ENCODE results near the gene CDC26. TPM values are rescaled to one million over a fixed set of nuclear protein-coding genes. Genes with fewer than 3 reads are reported as not detected.
"Not testable (repeated sequence)": the region's sequence is repeated elsewhere in the genome, so short reads cannot be mapped to it uniquely, and the experiment has no call there.

The CDC26 gene
- total and polyA plus RNA-seq, 5 donors, result 29.0 to 50.0 (median 37.3) TPM

GRCh38 chr9:113309204-113309813 lies 33.9 kb upstream of the CDC26 start:
- H3K27me3 ChIP-seq (ENCODE audit: control insufficient read depth, insufficient read depth), result no peaks in the 10 kb centered on the region
- WGBS, result 6% methylated on average over 2 of the region's 2 CpGs
- no peak overlapping the region for H3K27ac ChIP-seq (ENCODE audit: low read length)
- ATAC-seq (peak in 1 of 2 donors; percentile 55), DNase-seq (no peak)
- no peaks in the 10 kb centered on the region for H3K4me1 ChIP-seq (ENCODE audit: control insufficient read depth, insufficient read depth, low read length)
- no peaks in the 10 kb centered on the region for H3K9me3 ChIP-seq (ENCODE audit: control insufficient read depth, low read length)
- intact Hi-C loops (cut with DNase I), result loop anchor here in 1 of 4 donors (5.0 kb wide), 1 partner anchor 98 kb away; no protein-coding TSS in a partner anchor
- no peak overlapping the region for H3K4me3 ChIP-seq (ENCODE audit: low read length)

GRCh38 chr9:113307396-113307975 lies 32.1 kb upstream of the CDC26 start:
- Histone ChIP-seq H3K4me3 (ENCODE audit: low read length) (no peak overlapping the region), H3K27me3 (ENCODE audit: control insufficient read depth, insufficient read depth) (no peaks in the 10 kb centered on the region), H3K4me1 (ENCODE audit: control insufficient read depth, insufficient read depth, low read length) (no peaks in the 10 kb centered on the region), H3K9me3 (ENCODE audit: control insufficient read depth, low read length) (no peaks in the 10 kb centered on the region), H3K27ac (ENCODE audit: low read length) (no peak overlapping the region)
- ATAC-seq, result no peak
- DNase-seq, result no peak
- intact Hi-C loops (cut with DNase I), result loop anchor here in 1 of 4 donors (5.0 kb wide), 1 partner anchor 100 kb away; no protein-coding TSS in a partner anchor
- 54% methylated on average over 8 of the region's 8 CpGs for WGBS

DNA sequence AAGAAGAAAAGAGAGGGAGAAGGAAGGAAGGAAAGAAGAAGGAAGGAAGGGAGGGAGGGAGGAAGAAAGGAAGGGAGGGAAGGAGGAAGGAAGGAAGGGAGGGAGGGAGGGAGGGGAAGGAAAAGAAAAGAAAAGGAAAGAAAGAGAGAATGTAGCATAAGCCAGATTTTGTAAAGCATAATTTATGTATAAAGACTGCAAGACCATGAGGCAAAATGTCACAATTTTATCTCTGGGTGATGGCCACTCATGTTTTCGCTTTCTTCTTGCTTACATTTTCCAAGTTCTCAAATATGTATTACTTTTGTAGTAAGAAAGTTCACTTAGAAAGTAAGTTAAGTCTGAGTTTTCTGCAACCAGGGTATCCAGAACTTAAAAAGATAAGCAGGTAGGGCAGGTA lies 31.2 kb upstream of the CDC26 start:
- Histone ChIP-seq H3K4me3 (ENCODE audit: low read length) (no peak overlapping the region), H3K9me3 (ENCODE audit: control insufficient read depth, low read length) (no peaks in the 10 kb centered on the region), H3K27ac (ENCODE audit: low read length) (no peak overlapping the region), H3K27me3 (ENCODE audit: control insufficient read depth, insufficient read depth) (no peaks in the 10 kb centered on the region), H3K4me1 (ENCODE audit: control insufficient read depth, insufficient read depth, low read length) (no peaks in the 10 kb centered on the region)
- no peak for ATAC-seq
- intact Hi-C loops (cut with DNase I), result loop anchor here in 1 of 4 donors (5.0 kb wide), 1 partner anchor 101 kb away; no protein-coding TSS in a partner anchor
- no peak for DNase-seq
- WGBS, result 79% methylated on average over 1 of the region's 1 CpG

DNA sequence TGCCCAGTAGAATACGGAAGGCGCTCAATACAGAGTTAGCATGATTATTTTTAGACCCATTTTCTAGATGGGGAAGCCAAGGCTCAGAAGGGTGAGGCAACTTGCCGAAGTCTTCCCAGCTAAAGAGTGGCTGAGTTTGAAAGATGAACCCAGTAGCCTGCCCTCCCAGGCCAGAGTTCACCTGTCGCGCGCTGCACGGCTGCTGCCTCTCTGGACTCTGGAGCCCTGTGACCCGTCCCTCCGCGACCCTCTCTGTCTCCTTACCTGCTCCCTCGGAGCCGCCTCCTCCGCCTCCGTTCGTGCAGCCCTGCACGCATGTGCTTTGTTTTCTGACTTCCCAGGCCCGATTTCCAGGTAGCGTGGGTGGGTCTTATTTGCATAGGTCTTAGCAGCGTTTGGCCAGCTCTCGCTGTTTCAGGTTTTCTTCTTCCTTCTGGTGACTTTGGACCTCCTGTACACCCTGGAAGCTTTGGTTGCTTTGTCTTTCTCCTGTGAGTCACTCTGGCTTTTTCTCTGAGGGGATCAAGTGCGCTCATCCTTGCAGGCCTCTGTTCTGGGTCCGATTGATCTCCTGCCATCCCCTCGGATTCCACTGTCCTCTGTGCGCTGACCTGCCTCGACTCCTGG lies 27.5 kb upstream of the CDC26 start, which contains the start of gene RNF183:
Gene RNF183 (minus strand): TSS at position 585 of the 627 bp plus-strand sequence. CDS start 5,192 bp downstream, outside the sequence.
- 81% methylated on average over 25 of the region's 25 CpGs for WGBS
- DNase-seq, result no peak
- no peaks in the 10 kb centered on the region for H3K9me3 ChIP-seq (ENCODE audit: control insufficient read depth, low read length)
- intact Hi-C loops (cut with DNase I), result no loop called here
- no peak within 1 kb of the TSS for H3K27ac ChIP-seq (ENCODE audit: low read length)
- H3K4me3 ChIP-seq (ENCODE audit: low read length), result no peak within 1 kb of the TSS
- H3K27me3 ChIP-seq (ENCODE audit: control insufficient read depth, insufficient read depth), result no peaks in the 10 kb centered on the region
- ATAC-seq, result no peak
- no peaks in the 10 kb centered on the region for H3K4me1 ChIP-seq (ENCODE audit: control insufficient read depth, insufficient read depth, low read length)

- Histone ChIP-seq H3K4me1 (ENCODE audit: control insufficient read depth, insufficient read depth, low read length) (no peaks in the 10 kb centered on the region), H3K27ac (ENCODE audit: low read length) (no peak overlapping the region), H3K27me3 (ENCODE audit: control insufficient read depth, insufficient read depth) (no peaks in the 10 kb centered on the region), H3K9me3 (ENCODE audit: control insufficient read depth, low read length) (no peaks in the 10 kb centered on the region), H3K4me3 (ENCODE audit: low read length) (no peak overlapping the region)
- no peak for DNase-seq
- no peak for ATAC-seq
- 89% methylated on average over 8 of the region's 8 CpGs for WGBS
- intact Hi-C loops (cut with DNase I), result no loop called here
These were observed 26.2 kb upstream of the CDC26 start for GRCh38 chr9:113301548-113301947.

DNA sequence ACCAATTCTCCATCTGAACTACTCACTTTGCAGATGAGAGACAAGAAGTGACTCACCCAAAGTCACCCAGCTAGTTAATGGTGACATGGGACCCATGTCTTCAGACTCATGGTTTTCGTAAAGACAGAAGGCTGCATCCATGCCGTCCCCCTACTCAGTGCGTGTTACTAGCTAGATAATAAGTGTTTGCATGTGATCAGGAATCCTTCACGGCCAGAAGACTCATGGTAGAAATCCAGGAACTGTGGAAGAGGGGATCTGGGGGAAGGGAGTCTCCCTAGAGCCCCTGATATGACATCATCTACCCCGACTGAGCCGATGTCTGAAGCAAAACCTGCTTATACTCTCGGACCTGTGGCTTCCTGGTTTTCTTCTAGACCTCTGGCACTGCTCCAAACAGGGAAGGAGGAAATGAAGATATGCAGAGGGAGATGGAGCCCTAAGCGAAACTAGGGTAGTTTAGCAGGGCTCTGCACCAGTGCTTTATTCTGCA lies 24.5 kb upstream of the CDC26 start:
- Histone ChIP-seq H3K27ac (ENCODE audit: low read length) (no peak overlapping the region), H3K4me3 (ENCODE audit: low read length) (no peak overlapping the region), H3K9me3 (ENCODE audit: control insufficient read depth, low read length) (no peaks in the 10 kb centered on the region), H3K27me3 (ENCODE audit: control insufficient read depth, insufficient read depth) (no peaks in the 10 kb centered on the region), H3K4me1 (ENCODE audit: control insufficient read depth, insufficient read depth, low read length) (no peaks in the 10 kb centered on the region)
- ATAC-seq (peak in 1 of 2 donors; percentile 39), DNase-seq (no peak)
- WGBS, result 25% methylated on average over 8 of the region's 8 CpGs
- intact Hi-C loops (cut with DNase I), result no loop called here

GRCh38 chr9:113298924-113299770 lies 23.8 kb upstream of the CDC26 start:
- intact Hi-C loops (cut with DNase I), result no loop called here
- WGBS, result 86% methylated on average over 15 of the region's 15 CpGs

DNA sequence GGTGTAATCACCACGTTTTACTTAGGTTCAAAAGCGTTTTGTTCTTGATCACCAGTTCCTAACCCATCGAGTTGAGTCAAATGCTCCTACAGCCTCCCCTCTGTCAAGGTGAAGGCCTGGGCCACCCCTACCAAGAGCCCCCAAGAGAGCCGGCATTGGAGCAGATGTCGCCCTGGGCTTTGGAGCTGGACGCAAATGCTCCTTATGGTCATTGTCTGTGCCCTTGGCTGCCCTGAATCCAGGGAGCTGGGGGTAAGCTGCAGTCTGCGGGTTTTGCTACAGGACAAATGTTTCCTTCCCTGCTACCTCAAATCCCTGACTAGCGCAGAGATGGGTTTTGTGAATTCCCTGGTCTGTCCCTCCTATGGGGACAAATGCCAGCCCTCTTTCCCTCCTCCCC lies 22.9 kb upstream of the CDC26 start:
- no peaks in the 10 kb centered on the region for H3K9me3 ChIP-seq (ENCODE audit: control insufficient read depth, low read length)
- no peak for DNase-seq
- WGBS, result 86% methylated on average over 8 of the region's 8 CpGs
- H3K27me3 ChIP-seq (ENCODE audit: control insufficient read depth, insufficient read depth), result no peaks in the 10 kb centered on the region
- H3K4me1 ChIP-seq (ENCODE audit: control insufficient read depth, insufficient read depth, low read length), result no peaks in the 10 kb centered on the region
- no peak overlapping the region for H3K4me3 ChIP-seq (ENCODE audit: low read length)
- no peak overlapping the region for H3K27ac ChIP-seq (ENCODE audit: low read length)
- no peak for ATAC-seq
- intact Hi-C loops (cut with DNase I), result no loop called here

More at GRCh38 chr9:113298924-113299770, 23.8 kb upstream of the CDC26 start:
- no peak for ATAC-seq
- Histone ChIP-seq H3K27me3 (ENCODE audit: control insufficient read depth, insufficient read depth) (no peaks in the 10 kb centered on the region), H3K9me3 (ENCODE audit: control insufficient read depth, low read length) (no peaks in the 10 kb centered on the region), H3K27ac (ENCODE audit: low read length) (no peak overlapping the region), H3K4me3 (ENCODE audit: low read length) (no peak overlapping the region), H3K4me1 (ENCODE audit: control insufficient read depth, insufficient read depth, low read length) (no peaks in the 10 kb centered on the region)
- DNase-seq, result no peak

DNA sequence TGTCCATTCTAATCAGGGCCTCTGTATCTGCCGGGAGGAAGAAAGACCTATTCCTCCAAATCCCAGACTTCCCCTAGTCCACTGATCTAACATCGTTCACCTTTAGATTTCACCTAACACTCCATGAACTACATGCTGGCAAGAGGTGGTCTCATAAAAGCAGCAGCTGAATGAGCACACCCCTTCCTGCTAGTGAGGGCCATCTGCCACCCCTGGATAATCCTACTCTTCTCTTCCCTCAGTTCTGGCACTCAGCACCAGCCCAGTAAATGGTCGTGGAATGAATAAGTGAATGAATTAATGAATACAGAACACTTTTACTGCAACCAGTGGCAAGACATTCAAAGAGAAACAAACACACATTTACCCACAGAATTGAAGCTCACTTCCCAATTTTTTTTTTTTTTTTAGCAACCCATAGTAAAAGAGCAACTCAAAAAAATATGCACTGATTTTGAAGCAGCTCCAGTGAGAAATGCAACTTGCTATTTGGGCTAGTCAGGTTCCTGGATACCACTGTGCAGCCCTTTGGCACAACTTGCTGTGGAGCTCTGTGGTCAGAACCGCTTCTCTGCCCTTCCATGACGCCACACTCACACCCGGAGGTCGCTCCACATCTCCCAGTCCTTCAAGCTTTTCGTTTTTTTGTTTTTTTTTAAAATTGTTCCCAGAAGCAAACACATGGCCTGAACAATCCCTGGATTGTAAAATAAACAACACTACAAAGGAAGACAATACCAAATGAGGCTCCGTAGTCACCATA lies 21.6 kb upstream of the CDC26 start:
- Histone ChIP-seq H3K27ac (ENCODE audit: low read length) (no peak overlapping the region), H3K9me3 (ENCODE audit: control insufficient read depth, low read length) (no peaks in the 10 kb centered on the region), H3K27me3 (ENCODE audit: control insufficient read depth, insufficient read depth) (no peaks in the 10 kb centered on the region), H3K4me1 (ENCODE audit: control insufficient read depth, insufficient read depth, low read length) (no peaks in the 10 kb centered on the region), H3K4me3 (ENCODE audit: low read length) (no peak overlapping the region)
- DNase-seq (no peak), ATAC-seq (no peak)
- intact Hi-C loops (cut with DNase I), result no loop called here
- 75% methylated on average over 9 of the region's 9 CpGs for WGBS

- H3K9me3 ChIP-seq (ENCODE audit: control insufficient read depth, low read length); H3K4me1 ChIP-seq (ENCODE audit: control insufficient read depth, insufficient read depth, low read length); H3K27ac ChIP-seq (ENCODE audit: low read length); ATAC-seq; H3K4me3 ChIP-seq (ENCODE audit: low read length); H3K27me3 ChIP-seq (ENCODE audit: control insufficient read depth, insufficient read depth); intact Hi-C loops (cut with DNase I); DNase-seq: not testable (repeated sequence)
- 88% methylated on average over 8 of the region's 8 CpGs for WGBS
These were observed 20.9 kb upstream of the CDC26 start for GRCh38 chr9:113296247-113296646.
